Endometrial microvascular endothelial cells (primary cell): ENCODE measurements around the gene CCDC85A. TPM values are rescaled to one million over a fixed set of nuclear protein-coding genes. Genes with fewer than 3 reads are reported as not detected.

ENCODE experiments used
- in situ Hi-C: cut with HindIII; loops from 2 replicates; pipeline ENCODE4 v1.10.0; 2017; ENCODE audit warnings: low sequenced_read_pairs, low pct_unique_long_range_greater_than_20kb; ENCODE audit errors: inconsistent ontology term
- total RNA-seq: library from RNA; depleted of rRNA; stranded (reverse); fragments of >200 nt; gene quantifications from one replicate; pipeline ENCODE4 v1.2.3, GENCODE V29; 2015; ENCODE audit errors: inconsistent ontology term

CCDC85A gene
- total RNA-seq, 1 donor from 2014 or later: 11.6 TPM

DNA sequence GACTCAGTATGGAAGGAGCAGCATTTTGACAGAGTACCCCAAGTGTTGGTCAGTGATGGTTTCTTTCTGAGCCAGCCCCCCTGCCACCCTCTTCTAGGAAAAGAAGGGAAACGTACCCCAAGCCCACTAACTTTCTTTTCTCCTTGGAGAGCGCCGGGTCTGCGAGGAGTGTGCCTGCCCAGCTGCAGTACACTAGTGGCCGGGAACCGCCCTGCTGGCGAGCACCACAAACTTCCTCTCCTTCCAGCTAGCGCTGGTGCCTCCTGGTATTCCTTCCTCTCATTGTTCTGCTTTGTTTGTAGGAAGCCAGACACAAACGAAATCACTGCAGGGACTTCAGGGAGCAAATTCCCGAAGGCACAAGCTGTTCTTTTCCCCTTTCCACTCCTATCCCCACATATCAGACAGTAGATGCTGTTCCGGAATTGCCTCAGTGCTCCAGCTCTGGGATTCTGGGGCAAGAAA, 1.8 kb downstream of the CCDC85A start:
- in situ Hi-C loops: no loop called here

GRCh38 chr2:56191617-56192016, 7.8 kb downstream of the CCDC85A start:
- in situ Hi-C loops: no loop called here

DNA sequence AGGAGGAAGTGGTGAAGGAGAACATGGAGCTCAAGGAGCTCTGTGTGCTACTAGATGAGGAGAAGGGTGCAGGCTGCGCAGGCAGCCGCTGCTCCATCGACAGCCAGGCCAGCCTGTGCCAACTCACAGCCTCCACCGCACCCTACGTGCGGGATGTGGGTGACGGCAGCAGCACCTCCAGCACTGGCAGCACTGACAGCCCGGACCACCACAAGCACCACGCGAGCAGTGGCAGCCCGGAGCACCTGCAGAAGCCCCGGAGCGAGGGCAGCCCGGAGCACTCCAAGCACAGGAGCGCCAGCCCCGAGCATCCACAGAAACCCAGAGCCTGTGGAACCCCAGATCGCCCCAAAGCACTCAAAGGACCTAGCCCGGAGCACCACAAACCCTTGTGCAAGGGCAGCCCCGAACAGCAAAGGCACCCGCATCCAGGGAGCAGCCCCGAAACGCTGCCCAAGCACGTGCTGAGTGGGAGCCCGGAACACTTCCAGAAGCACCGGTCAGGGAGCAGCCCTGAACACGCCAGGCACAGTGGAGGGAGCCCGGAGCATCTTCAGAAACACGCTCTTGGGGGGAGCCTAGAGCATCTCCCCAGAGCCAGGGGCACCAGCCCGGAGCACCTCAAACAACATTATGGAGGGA, 9.0 kb downstream of the CCDC85A start:
- in situ Hi-C loops: no loop called here

DNA sequence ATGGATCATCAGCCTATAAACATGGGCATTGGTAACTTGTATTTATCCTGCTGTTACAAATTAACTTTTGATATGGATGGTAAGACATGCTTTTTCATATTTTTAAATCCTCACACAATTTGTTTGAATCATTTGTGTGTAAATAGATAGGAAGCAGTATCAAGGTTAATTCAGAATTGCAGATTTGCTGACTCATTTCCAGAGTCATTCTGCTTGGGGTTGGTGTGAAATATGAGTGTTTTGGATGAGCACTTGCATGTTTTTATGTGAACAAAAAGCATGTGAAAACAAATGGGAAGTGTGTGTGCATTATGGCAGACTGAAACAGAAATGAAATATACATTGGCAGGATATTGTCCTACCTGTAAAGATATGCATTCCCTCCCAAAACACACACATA, 11.8 kb downstream of the CCDC85A start:
- in situ Hi-C loops: no loop called here

GRCh38 chr2:56197816-56198215, 14.0 kb downstream of the CCDC85A start:
- in situ Hi-C loops: no loop called here

- in situ Hi-C loops: no loop called here
These were observed 15.1 kb downstream of the CCDC85A start for GRCh38 chr2:56198936-56199335.

- in situ Hi-C loops: no loop called here
These were observed 15.7 kb downstream of the CCDC85A start for GRCh38 chr2:56199492-56199891.

DNA sequence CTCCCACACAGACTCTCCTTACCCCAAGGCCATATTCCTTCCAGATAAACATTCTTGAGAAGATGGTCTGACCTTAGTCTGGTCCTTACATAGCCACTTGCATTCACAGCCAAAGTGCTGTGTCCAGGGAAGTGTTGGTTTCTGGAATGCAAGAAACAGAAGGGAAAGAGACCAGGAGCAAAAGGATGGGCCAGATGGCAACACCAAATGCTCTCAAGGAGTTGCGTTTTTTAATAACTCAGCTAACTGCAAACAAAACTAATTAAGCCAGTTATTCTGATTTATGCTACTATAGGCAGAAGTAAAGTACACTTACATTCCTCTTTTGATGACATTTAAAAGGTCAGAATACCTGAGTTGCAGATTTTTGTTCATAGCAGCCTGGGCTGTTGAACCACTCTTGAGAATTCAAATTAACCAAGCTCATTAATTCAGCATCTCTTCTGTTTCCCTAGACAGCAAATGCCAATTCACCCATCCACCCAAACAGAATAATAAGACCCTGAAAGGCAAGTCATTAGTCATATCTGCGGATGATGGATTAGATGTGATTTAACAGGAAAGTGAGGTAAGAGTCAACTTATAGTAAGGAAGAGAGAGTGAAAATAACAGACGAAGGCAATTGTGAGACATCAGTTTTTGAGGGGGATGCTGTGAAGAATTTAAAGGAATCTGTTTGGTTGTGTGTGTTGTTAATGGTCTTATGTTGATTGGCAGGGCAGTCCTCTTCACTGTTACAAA, 18.8 kb downstream of the CCDC85A start:
- in situ Hi-C loops: no loop called here

DNA sequence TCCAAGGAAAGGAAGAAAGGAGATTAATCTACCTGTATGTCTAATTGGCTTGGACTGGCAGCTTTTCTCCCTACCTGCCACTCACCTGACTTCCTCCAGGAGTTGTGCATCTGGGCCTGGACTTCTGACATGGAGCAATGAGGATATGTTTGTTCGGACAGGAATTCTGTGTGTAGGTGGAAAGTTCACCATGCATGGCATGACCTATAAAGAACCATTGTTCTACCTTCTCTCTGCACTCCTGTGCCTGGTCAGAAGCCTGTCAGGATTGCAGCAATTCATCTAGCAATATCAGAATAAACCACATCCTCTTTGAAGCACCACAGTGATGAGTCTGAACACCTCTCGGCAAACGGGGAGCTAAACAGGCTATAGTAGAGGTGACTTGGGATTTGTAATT, 20.8 kb downstream of the CCDC85A start:
- in situ Hi-C loops: no loop called here

- in situ Hi-C loops: no loop called here
These were observed 22.5 kb downstream of the CCDC85A start for GRCh38 chr2:56206250-56206649.

- in situ Hi-C loops: no loop called here
These were observed 24.0 kb downstream of the CCDC85A start for GRCh38 chr2:56207760-56208159.

- in situ Hi-C loops: no loop called here
These were observed 24.6 kb downstream of the CCDC85A start for GRCh38 chr2:56208380-56208779.

DNA sequence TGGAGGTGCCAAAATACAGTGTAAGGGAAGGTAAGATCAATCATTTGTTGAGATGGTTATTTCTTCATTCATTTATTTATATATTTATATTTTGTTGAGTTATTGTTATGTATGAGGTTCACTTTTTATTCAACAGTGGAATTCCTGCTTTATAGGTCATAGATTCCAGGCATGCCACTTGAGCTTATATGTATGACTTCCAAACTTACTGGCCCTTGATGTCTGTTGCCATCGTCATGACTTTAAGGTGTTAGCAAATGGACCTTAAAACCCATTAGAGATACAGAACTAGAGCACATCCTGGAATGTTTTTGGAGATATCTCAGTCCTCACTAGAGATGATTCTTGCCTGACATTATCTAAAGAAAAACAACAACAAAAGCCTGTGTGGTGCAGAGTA, 25.9 kb downstream of the CCDC85A start:
- in situ Hi-C loops: no loop called here

- in situ Hi-C loops: no loop called here
These were observed 26.5 kb downstream of the CCDC85A start for GRCh38 chr2:56210291-56210690.

DNA sequence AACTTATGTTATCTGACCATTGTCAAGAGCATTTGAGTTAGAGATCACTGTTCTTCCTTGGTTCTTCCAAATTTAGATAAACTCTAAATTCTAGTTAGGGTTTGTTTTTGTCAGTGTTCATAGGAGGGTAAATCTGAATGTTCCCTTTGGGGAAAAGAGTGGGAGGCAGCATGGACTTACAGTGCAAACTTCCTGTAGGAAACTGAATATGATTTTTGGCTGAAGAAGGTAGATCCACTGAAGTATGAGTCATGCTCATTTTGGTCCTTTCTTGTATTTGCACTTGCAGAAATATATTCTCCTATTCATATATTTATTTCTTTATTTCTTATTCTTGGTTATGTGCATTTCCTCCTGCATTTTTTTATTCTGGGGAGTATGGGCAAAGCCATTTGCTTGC, 27.3 kb downstream of the CCDC85A start:
- in situ Hi-C loops: no loop called here

DNA sequence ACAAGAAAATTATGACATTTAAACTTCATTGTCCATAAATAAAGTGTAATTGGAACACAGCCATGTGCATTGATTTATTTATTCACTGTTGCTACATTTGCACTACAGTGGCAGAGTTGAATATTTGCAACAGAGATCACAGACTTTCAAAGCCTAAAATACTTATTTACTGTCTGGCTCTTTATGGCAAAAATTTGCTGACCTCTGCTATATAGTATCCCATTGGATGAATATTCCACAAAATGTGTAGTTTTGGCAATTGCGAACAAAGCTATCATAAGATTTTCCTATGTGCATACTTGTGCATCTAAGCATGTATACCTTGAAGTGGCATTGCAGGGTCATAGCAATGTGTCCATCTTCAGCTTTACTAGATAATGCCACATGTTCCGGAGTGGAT, 32.1 kb downstream of the CCDC85A start:
- in situ Hi-C loops: no loop called here

- in situ Hi-C loops: no loop called here
These were observed 33.3 kb downstream of the CCDC85A start for GRCh38 chr2:56217106-56217505.

GRCh38 chr2:56222481-56222880, 38.7 kb downstream of the CCDC85A start:
- in situ Hi-C loops: no loop called here

GRCh38 chr2:56224316-56224715, 40.5 kb downstream of the CCDC85A start:
- in situ Hi-C loops: no loop called here

GRCh38 chr2:56227811-56228210, 44.0 kb downstream of the CCDC85A start:
- in situ Hi-C loops: no loop called here
